CD8-positive, alpha-beta memory T cell (primary cell): Measurements from ENCODE around the gene NOL4L. TPM values are rescaled to one million over a fixed set of nuclear protein-coding genes. Genes with fewer than 3 reads are reported as not detected.

Experiments used
- CTCF ChIA-PET: fragments of 350-600 bp; sonication (Branson Sonifier 250); formaldehyde crosslinking; loops from one replicate; lab custom pipeline; 2021; ENCODE audit warnings: antibody characterized with exemption; lab: Charles Lee
- POLR2A ChIA-PET: fragments of 350-600 bp; sonication (Branson Sonifier 250); formaldehyde crosslinking; loops from one replicate; lab custom pipeline; 2021; ENCODE audit warnings: antibody characterized with exemption; lab: Charles Lee
- DNase-seq, 5 donors: peaks; one replicate each; pipeline versions ENCODE4 v3.0.0 to v3.0.0-alpha.2; 2020 to 2022; ENCODE audit warnings: mixed read lengths in 1 of 5
- H3K27ac ChIP-seq: one replicate; pipeline ENCODE4 v1.7.0; 2013; ENCODE audit warnings: low read depth, mild to moderate bottlenecking, low read length, moderate library complexity
- H3K27me3 ChIP-seq: 2 replicates; pipeline ENCODE4 v1.7.0; 2013; ENCODE audit warnings: low read length, mild to moderate bottlenecking; ENCODE audit not compliant: insufficient read depth, poor library complexity, severe bottlenecking
- H3K36me3 ChIP-seq: 2 replicates; pipeline ENCODE4 v1.7.0; 2013; ENCODE audit warnings: mild to moderate bottlenecking, low read length, moderate library complexity; ENCODE audit not compliant: insufficient read depth
- H3K4me1 ChIP-seq: 2 replicates; pipeline ENCODE4 v1.7.0; 2013; ENCODE audit warnings: mild to moderate bottlenecking, low read length, moderate library complexity; ENCODE audit not compliant: insufficient read depth
- H3K4me3 ChIP-seq: 2 replicates; pipeline ENCODE4 v1.7.0; 2013; ENCODE audit warnings: mild to moderate bottlenecking, low read length
- H3K9me3 ChIP-seq: 2 replicates; pipeline ENCODE4 v1.7.0; 2013; ENCODE audit warnings: mild to moderate bottlenecking, low read length
- H3K27ac Mint-ChIP-seq, 8 donors: one replicate each; pipeline ENCODE4 v1.8.0; 2020 to 2021; ENCODE audit warnings: mixed read lengths in 8 of 8, mild to moderate bottlenecking in 6 of 8, inconsistent platforms in 3 of 8, moderate library complexity in 3 of 8
- H3K27me3 Mint-ChIP-seq, 2 donors: one replicate each; pipeline ENCODE4 v1.8.0; 2020 to 2021; ENCODE audit warnings: mixed read lengths in 2 of 2, mild to moderate bottlenecking in 1 of 2, moderate library complexity in 1 of 2
- H3K36me3 Mint-ChIP-seq, 3 donors: one replicate each; pipeline ENCODE4 v1.8.0; 2020 to 2021; ENCODE audit warnings: mixed read lengths in 3 of 3, inconsistent platforms in 1 of 3, mild to moderate bottlenecking in 1 of 3
- H3K4me1 Mint-ChIP-seq, 3 donors: one replicate each; pipeline ENCODE4 v1.8.0; 2020 to 2021; ENCODE audit warnings: mixed read lengths in 3 of 3, inconsistent platforms in 1 of 3, mild to moderate bottlenecking in 1 of 3
- H3K4me3 Mint-ChIP-seq, 7 donors: one replicate each; pipeline ENCODE4 v1.8.0; 2020 to 2021; ENCODE audit warnings: mixed read lengths in 7 of 7, mild to moderate bottlenecking in 6 of 7, moderate library complexity in 4 of 7, inconsistent platforms in 2 of 7
- H3K9me3 Mint-ChIP-seq, 5 donors: one replicate each; pipeline ENCODE4 v1.8.0; 2020 to 2022; ENCODE audit warnings: mixed read lengths in 5 of 5, mild to moderate bottlenecking in 3 of 5, moderate library complexity in 2 of 5, inconsistent platforms in 1 of 5
- polyA plus RNA-seq: library from polyadenylated mRNA; unstranded; fragments of 300-500 nt; fragmentation: Illumina TruSeq; gene quantifications from one replicate; pipeline ENCODE4 v1.2.3, GENCODE V29; 2021
- total RNA-seq, 2 experiments: library from RNA; stranded (reverse); gene quantifications; one replicate each; pipeline ENCODE4 v1.2.3, GENCODE V29; 2021

The NOL4L gene
- total and polyA plus RNA-seq, 3 experiments from 2014 or later = 15.4 to 19.8 (median 15.8) TPM

DNA sequence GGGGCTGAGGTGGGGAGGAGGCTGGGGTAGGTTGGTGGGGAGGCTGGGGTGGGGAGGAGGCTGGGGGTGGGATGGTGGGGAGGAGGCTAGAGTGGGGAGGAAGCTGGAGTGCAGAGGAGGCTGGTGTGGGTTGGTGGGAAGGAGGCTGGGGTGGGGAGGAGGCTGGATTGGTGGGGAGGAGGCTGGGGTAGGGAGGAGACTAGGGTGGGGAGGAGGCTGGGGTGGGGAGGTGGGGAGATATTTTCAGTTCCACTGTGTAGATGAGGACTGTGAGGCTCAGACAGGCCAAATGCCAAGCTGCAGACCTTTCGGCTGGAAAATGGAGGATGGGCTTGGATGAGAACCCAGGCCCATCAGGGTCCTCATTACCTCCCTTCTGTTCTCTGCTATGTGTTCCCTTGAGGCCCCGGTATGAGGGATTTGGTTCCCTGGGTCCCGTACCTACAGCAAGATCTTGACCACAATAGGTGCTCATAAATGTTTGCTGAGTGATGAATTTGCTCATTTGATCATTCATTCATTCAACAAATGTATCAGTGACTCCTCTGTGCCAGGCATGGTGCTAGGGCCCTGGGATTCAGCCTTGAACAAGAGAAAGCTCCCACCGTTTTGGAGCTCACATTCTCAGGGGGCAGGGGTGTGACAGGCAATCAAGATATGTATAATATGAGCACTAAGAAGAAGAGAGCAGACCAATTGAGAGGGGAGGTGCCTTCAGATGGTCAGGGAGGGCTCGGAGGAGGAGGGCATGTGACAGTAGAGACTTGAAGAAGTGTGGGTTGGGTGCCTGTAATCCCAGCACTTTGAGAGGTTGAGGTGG, 36.1 kb upstream of the NOL4L start:
- H3K4me3 ChIP-seq = no peak overlapping the region
- no peak overlapping the region for H3K27ac ChIP-seq
- Mint-ChIP-seq H3K4me1 (no peaks in the 10 kb centered on the region), H3K9me3 (no peaks in the 10 kb centered on the region), H3K4me3 (no peak overlapping the region), H3K27me3 (peaks cover 1 to 4% of the 10 kb centered on the region in 2 donors), H3K36me3 (no peaks in the 10 kb centered on the region), H3K27ac (no peak overlapping the region)
- DNase-seq = no peak
- CTCF ChIA-PET = no interaction called here
- H3K9me3 ChIP-seq = no peaks in the 10 kb centered on the region
- H3K36me3 ChIP-seq = no peaks in the 10 kb centered on the region
- no peaks in the 10 kb centered on the region for H3K27me3 ChIP-seq
- H3K4me1 ChIP-seq = peaks cover 3% of the 10 kb centered on the region
- POLR2A ChIA-PET = no interaction called here

GRCh38 chr20:32619586-32619985, 34.5 kb upstream of the NOL4L start:
- Histone ChIP-seq H3K36me3 (no peaks in the 10 kb centered on the region), H3K4me1 (peaks cover 5% of the 10 kb centered on the region), H3K27me3 (no peaks in the 10 kb centered on the region), H3K4me3 (no peak overlapping the region), H3K9me3 (no peaks in the 10 kb centered on the region), H3K27ac (no peak overlapping the region)
- CTCF ChIA-PET = interaction anchor here (0.6 kb wide), 1 partner anchor 54 kb away, joined by 3 read pairs; the partner anchor contains the start of gene C20orf203
- no peaks in the 10 kb centered on the region for H3K9me3 Mint-ChIP-seq
- peaks cover 0 to 4% (median 0%) of the 10 kb centered on the region in 3 donors for H3K4me1 Mint-ChIP-seq
- H3K4me3 Mint-ChIP-seq = no peak overlapping the region
- no peak for DNase-seq
- POLR2A ChIA-PET = no interaction called here
- H3K36me3 Mint-ChIP-seq = no peaks in the 10 kb centered on the region
- peak overlapping the region in 1 of 8 donors; percentile 68 for H3K27ac Mint-ChIP-seq
- H3K27me3 Mint-ChIP-seq = peaks cover 0 to 1% of the 10 kb centered on the region in 2 donors

- Mint-ChIP-seq H3K4me1 (peaks cover 0 to 4% (median 3%) of the 10 kb centered on the region in 3 donors), H3K9me3 (no peaks in the 10 kb centered on the region), H3K36me3 (no peaks in the 10 kb centered on the region), H3K27me3 (peaks cover 2 to 5% of the 10 kb centered on the region in 2 donors), H3K4me3 (no peak overlapping the region), H3K27ac (peak overlapping the region in 1 of 8 donors; percentile 12)
- H3K27ac ChIP-seq = no peak overlapping the region
- no peaks in the 10 kb centered on the region for H3K27me3 ChIP-seq
- CTCF ChIA-PET = interaction anchor here (0.8 kb wide), 1 partner anchor 208 kb away, joined by 3 read pairs; no protein-coding TSS in a partner anchor
- H3K9me3 ChIP-seq = no peaks in the 10 kb centered on the region
- H3K4me3 ChIP-seq = no peak overlapping the region
- no peaks in the 10 kb centered on the region for H3K36me3 ChIP-seq
- peaks cover 5% of the 10 kb centered on the region for H3K4me1 ChIP-seq
- DNase-seq = no peak
- POLR2A ChIA-PET = no interaction called here
These were observed 29.6 kb upstream of the NOL4L start for GRCh38 chr20:32614772-32615171.

GRCh38 chr20:32614303-32614702, 29.2 kb upstream of the NOL4L start:
- H3K27me3 ChIP-seq = no peaks in the 10 kb centered on the region
- H3K9me3 ChIP-seq = no peaks in the 10 kb centered on the region
- H3K4me1 ChIP-seq = peaks cover 5% of the 10 kb centered on the region
- Mint-ChIP-seq H3K9me3 (no peaks in the 10 kb centered on the region), H3K27me3 (peaks cover 3 to 8% of the 10 kb centered on the region in 2 donors), H3K4me3 (no peak overlapping the region), H3K36me3 (no peaks in the 10 kb centered on the region), H3K4me1 (peaks cover 0 to 4% (median 3%) of the 10 kb centered on the region in 3 donors), H3K27ac (peak overlapping the region in 2 of 8 donors; percentile 7 to 35)
- no peaks in the 10 kb centered on the region for H3K36me3 ChIP-seq
- ChIA-PET CTCF (no interaction called here), POLR2A (no interaction called here)
- H3K27ac ChIP-seq = no peak overlapping the region
- no peak for DNase-seq
- no peak overlapping the region for H3K4me3 ChIP-seq

DNA sequence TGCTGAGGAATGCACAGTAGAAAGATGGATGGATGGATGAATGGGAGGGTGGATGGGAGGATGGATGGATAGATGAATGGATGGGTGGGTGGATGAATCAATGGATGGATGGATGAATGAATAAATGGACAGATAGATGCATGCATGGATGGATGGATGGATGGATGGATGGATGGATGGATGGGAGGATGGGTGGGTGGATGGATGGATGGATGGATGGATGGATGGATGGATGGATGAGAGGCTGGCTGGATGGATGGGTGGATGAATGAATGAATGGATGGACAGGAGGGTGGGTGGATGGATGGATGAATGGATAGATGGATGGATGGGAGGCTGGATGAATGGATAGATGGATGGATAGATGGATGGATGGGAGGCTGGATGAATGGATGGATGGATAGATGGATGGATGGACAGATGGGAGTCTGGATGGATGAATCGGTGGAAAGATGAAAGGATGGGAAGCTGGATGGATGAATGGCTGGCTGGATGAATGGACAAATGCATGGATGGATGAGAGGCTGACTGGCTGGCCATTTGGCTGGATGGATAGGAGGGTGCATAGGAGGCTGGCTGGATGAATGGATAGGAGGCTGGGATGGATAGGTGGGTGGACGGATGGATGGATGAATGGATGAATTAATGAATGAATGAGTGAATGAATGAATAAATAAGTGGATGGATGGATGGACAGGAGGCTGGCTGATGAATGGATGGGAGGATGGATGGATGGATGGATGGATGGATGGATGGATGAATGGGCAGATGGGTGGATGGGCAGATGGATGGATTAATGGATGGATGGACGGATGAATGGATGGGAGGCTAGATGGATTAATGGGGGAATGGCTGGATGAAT, 28.3 kb upstream of the NOL4L start:
- no peak overlapping the region for H3K4me3 ChIP-seq
- Mint-ChIP-seq H3K27me3 (peaks cover 7 to 12% of the 10 kb centered on the region in 2 donors), H3K4me1 (peaks cover 0 to 6% (median 3%) of the 10 kb centered on the region in 3 donors), H3K36me3 (no peaks in the 10 kb centered on the region), H3K27ac (peak overlapping the region in 1 of 8 donors; percentile 5), H3K4me3 (no peak overlapping the region), H3K9me3 (no peaks in the 10 kb centered on the region)
- H3K27ac ChIP-seq = no peak overlapping the region
- peaks cover 5% of the 10 kb centered on the region for H3K4me1 ChIP-seq
- H3K9me3 ChIP-seq = no peaks in the 10 kb centered on the region
- ChIA-PET POLR2A (no interaction called here), CTCF (no interaction called here)
- no peaks in the 10 kb centered on the region for H3K36me3 ChIP-seq
- no peak for DNase-seq
- no peaks in the 10 kb centered on the region for H3K27me3 ChIP-seq

- H3K27me3 ChIP-seq = no peaks in the 10 kb centered on the region
- no peak for DNase-seq
- Mint-ChIP-seq H3K9me3 (no peaks in the 10 kb centered on the region), H3K27me3 (peaks cover 7 to 12% of the 10 kb centered on the region in 2 donors), H3K4me1 (peaks cover 0 to 6% (median 3%) of the 10 kb centered on the region in 3 donors), H3K36me3 (no peaks in the 10 kb centered on the region), H3K27ac (no peak overlapping the region), H3K4me3 (no peak overlapping the region)
- ChIA-PET CTCF (no interaction called here), POLR2A (no interaction called here)
- no peak overlapping the region for H3K4me3 ChIP-seq
- H3K27ac ChIP-seq = no peak overlapping the region
- peaks cover 5% of the 10 kb centered on the region for H3K4me1 ChIP-seq
- no peaks in the 10 kb centered on the region for H3K9me3 ChIP-seq
- no peaks in the 10 kb centered on the region for H3K36me3 ChIP-seq
These were observed 27.4 kb upstream of the NOL4L start for GRCh38 chr20:32612351-32613191.

DNA sequence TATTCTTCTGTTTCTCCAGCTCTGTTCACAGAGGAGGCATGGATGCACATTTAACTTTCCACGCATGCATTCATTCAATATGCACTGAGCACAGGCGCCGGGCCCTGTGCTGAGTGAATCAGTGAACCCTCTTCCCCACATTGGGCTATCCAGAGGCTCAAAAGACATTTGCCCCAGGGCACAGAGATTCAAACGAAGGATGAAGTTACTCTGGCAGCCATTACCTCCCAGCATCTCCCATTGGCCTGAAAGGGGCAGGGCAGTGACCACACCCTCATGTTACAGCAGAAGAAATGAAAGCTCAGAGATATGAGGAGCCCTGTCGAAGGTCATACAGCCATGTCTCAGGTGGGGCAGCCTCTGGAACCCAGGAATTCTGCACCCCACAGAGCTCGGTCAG, 26.7 kb upstream of the NOL4L start:
- POLR2A ChIA-PET = no interaction called here

More for the DNA sequence above, 26.7 kb upstream of the NOL4L start:
- H3K36me3 ChIP-seq = no peaks in the 10 kb centered on the region
- CTCF ChIA-PET = no interaction called here
- H3K27ac Mint-ChIP-seq = peak overlapping the region in 1 of 8 donors; percentile 58
- DNase-seq = no peak
- H3K4me1 ChIP-seq = peaks cover 5% of the 10 kb centered on the region
- no peak overlapping the region for H3K4me3 Mint-ChIP-seq
- H3K4me1 Mint-ChIP-seq = peaks cover 0 to 6% (median 3%) of the 10 kb centered on the region in 3 donors
- H3K36me3 Mint-ChIP-seq = no peaks in the 10 kb centered on the region
- no peaks in the 10 kb centered on the region for H3K9me3 ChIP-seq
- H3K27me3 Mint-ChIP-seq = peaks cover 7 to 12% of the 10 kb centered on the region in 2 donors
- H3K4me3 ChIP-seq = no peak overlapping the region
- no peaks in the 10 kb centered on the region for H3K27me3 ChIP-seq
- no peaks in the 10 kb centered on the region for H3K9me3 Mint-ChIP-seq
- H3K27ac ChIP-seq = no peak overlapping the region
